SH-SY5Y (cell line): ENCODE data around the gene SNRNP35.

Experiments used
- GATA2 ChIP-seq: IDR thresholded peaks from 2 replicates; pipeline ENCODE4 v1.6.1; 2011; ENCODE audit warnings: mild to moderate bottlenecking, low read depth, low read length
- GATA3 ChIP-seq: IDR thresholded peaks from 2 replicates; pipeline ENCODE4 v1.6.1; 2011; ENCODE audit warnings: low read depth, mild to moderate bottlenecking, low read length, moderate library complexity

SNRNP35 gene, protein sequence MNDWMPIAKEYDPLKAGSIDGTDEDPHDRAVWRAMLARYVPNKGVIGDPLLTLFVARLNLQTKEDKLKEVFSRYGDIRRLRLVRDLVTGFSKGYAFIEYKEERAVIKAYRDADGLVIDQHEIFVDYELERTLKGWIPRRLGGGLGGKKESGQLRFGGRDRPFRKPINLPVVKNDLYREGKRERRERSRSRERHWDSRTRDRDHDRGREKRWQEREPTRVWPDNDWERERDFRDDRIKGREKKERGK

DNA sequence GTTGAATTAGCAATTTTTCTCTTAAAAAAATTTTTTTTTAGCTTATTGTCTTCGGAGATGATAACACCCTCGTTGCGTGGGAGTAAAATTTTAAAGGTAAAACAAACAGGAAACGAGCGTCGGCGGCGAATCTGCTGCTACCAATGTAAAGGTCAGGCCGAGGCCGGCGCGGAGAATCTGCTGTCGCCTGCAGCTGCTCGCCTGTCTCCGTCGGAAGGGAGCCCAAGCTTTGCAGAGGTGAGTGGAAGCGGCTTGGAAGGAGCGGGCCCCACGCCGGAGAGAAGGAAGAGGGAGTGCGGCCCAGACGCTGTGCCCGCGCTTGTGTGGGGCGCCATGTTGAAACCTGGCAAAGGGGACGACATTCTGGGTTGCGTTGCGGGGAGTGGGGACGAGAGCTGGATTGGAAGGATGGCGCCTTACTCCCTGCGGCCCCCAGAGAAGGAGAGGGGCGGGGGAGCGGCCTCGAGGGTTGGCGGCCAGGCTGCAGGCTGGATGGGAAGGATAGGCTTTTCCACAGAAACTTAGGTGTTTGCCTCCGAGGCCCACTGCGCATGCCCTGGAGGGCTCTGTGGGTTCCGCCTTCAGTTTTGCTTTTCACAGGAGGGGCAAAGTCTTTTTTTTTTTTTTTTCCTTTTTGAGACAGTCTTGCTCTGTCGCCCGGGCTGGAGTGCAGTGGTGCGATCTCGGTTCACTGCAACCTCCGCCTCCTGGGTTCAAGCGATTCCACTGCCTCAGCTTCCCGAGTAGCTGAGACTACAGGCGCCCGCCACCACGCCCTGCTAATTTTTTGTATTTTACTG lies at the start of gene SNRNP35:
Gene SNRNP35 (plus strand): TSS at position 160 of the 800 bp plus-strand sequence. CDS start 7,402 bp downstream, outside the sequence.
- TF ChIP-seq GATA2, result no peak
- no peak for TF ChIP-seq GATA3

DNA sequence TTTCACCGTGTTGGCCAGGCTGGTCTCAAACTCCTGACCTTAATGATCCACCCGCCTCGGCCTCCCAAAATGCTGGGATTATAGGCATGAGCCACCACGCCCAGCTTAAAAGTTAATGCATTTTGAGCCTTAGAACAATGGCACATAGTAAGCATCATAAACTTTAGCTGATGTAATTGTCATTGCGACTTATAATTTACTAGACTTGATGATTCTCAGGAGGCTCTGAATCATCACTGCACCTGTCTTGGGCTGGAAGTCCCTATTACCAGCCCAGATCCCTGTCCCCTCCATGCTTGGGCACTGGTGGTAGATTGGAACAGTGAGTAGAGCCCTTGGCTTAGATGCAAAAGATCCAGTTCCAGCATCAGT lies 47.9 kb upstream of the SNRNP35 start:
- no peak for TF ChIP-seq GATA2
- no peak for TF ChIP-seq GATA3

DNA sequence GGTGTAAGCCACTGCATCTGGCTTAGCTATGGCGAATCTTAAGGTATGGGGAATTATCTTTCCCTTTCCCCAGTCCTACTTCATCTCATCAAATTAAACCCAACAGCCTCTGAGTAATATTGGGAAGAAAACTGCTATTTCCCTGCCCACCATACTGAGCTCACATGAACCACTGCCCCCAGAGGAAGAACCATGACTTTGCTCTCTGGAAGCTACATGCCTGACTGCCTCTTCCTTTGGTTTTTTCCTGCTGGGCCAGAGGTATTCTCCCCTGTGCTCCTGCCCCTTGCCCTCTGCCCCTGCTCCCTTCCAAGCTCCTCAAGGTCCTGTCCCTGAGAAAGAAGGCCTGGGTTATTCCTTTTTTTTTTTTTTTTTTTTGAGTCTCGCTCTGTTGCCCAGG lies 36.6 kb upstream of the SNRNP35 start:
- TF ChIP-seq GATA3, result no peak
- no peak for TF ChIP-seq GATA2

DNA sequence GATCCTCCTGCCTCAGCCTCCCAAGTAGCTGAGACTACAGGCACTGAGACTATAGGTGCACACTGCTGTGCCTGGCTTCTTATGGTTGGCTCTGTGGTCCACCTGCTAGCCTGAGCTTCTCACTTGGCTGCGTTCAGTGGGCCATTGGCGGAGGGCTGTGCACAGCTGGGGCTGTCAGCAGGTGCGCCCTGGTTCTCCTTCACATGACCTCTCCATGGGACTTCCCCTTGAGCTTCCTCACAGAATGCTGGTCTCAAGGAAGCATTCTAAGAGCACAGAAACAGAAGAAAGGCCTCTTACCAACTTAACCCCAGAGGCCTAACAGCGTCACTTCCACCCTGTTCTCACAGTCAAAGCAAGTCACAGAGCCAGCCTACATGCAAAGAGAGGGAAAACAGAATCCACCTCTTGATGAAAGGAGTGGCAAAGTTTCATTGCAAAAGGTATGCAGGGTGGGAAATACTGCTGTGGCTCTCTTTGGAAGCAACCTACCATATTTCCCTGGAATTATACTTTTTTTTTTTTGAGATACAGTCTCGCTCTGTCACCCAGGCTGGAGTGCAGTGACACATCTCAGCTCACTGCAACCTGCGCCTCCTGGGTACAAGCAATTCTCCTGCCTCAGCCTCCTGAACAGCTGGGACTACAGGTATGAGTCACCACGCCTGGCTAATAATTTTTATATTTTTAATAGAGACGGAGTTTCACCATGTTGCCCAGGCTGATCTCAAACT lies 30.7 kb upstream of the SNRNP35 start:
- TF ChIP-seq GATA3 (no peak), GATA2 (no peak)

DNA sequence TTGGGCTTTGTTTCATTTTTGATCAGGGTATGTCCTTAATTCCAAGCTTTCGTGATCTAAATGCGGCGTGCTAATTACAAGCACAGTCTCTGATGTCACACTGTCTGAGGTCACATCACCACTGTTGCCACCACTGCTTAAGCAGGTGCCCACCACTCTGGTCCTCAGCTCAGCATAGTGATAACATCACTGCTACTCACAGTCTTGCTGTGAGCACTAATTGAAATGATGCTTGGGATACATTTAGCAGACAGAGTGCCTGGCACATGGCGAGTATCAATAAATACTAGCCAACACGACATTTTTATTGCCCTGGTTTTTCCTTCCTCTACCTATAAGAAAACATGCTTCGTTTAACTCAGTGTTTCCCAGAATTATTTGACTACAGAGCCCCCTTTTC lies 29.3 kb upstream of the SNRNP35 start:
- TF ChIP-seq GATA3, result no peak
- TF ChIP-seq GATA2, result peak; percentile 41; the same call in 1 of the 2 replicates

DNA sequence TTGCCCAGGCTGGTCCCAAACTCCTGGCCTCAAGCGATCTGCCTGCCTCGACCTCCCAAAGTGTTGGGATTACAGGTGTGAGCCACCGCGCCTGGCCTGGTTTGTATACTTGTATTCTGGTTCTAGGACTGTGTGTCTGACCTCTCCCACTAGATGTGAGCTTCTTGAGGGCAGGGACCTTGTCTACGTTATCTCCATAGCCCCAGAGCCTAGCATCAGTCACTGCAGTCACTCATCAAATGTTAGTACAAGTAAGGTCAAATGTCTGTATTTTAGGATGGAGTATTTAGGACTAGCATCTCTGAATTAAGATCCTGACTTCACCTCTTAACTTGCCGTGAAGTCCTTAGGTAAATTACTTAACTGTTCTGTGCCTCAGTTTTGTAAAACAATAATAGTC lies 24.3 kb upstream of the SNRNP35 start:
- no peak for TF ChIP-seq GATA3

DNA sequence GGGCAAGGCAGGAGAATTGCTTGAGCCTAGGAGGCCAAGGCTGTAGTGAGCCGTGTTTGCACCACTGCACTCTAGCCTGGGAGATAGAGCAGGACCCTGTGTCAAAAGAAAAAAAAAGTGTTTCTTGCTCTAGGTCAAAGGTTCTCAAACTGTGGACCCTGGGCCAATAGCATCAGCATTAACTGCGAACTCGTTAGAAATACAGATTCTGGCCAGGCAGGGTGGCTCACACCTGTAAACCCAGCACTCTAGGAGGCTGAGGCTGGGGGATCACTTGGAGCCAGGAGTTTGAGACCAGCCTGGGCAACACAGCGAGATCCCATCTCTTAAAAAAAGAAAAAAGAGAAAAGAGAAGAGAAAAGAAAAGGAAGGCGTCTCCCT lies 22.3 kb upstream of the SNRNP35 start:
- TF ChIP-seq GATA2 (no peak), GATA3 (no peak)

DNA sequence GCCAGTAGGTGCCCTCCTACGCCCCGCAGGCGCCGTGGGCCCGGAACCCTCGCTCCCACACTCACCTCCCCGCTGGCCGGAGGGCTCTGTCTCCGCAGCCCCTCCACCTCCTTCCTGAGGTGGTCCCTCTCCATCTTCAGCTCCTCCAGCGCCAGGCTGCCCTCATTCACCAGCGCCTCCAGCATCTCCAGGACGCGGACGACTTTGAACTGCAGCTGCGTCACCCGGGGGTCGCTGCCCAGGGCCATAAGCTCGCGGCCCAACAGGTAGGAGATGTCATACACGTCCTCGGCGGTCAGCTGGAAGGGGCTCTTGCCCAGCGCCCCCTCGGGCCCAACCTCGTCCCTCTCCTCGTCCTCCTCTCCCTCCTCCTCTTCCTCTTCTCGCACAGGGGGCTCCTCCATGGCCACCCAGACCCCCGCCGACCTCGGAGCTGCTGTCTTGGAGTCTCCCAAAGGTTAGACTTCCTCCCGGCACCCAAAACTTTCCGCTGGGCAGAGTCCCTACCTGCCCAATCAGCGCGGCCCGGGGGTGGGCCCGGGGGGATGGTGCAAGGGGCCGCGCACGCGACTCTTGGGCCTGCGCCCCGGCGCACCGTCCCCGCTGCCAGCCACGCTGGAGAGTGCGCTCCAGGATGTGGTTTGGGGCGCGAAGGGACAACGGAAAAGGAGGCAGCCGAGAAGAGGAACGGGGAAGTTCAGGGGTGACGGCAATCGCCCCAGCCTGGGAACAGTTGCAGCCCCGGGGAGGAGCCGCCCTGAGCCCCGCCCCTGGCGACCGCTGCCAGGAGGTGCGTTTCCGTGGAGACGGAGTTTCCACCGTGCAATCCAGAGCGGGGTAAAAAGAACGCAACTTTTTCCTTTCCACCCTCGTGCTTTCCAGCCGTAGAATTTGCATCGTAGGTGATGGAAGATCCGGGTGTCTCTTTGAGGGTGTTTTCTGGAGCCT lies 21.6 kb upstream of the SNRNP35 start, which contains the start of gene RILPL2:
Gene RILPL2 (minus strand): TSS at position 668 of the 948 bp plus-strand sequence. CDS start 264 bp downstream, at position 404.
- TF ChIP-seq GATA2 (no peak), GATA3 (no peak)

DNA sequence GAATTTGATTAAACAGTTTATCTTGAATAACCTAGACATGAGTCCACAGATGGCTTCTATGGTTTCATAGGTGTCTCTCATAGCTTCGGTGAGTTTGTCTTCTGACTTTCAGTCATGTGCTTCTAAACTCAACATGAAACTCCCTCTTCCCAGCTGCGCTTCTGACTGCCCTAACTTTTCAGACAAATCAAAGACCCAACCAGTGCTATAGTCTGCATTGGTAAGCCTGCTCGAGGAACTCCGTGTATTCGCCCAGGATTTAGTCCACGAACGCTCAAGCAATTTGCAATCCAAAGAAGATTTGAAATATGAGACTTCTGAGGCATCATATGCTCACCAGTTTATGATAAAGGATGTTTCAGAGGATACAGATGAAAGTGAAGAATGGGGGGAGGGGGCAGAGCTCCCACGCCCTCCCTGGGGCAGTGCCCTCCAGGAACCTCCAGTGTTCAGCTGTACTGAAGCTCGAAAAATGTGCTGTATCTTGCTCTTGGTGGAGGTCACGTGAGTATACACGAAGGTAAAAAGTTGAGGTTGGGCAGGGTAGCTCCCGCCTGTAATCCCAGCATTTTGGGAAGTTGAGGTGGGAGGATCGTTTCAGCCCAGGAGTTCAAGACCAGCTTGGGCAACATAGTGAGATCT lies 16.3 kb upstream of the SNRNP35 start:
- no peak for TF ChIP-seq GATA2
- TF ChIP-seq GATA3, result no peak

DNA sequence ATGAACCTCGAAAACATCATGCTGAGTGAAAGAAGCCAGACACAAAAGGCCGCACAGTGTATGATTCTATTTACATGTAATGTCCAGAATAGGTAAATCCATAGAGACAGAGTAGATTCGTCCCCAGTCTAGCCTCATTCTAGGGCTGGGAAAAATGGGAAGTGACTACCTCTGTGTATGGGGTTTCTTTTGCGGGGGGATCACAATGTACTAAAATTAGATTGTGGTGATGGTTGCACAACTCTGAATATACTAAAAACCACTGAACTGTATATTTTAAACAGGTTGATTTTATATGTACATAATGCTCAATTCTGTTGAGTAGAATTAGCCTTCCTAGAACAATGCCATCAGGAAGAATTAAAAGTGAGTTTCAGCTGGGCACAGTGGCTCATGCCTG lies 15.2 kb upstream of the SNRNP35 start:
- TF ChIP-seq GATA2 (no peak), GATA3 (no peak)

DNA sequence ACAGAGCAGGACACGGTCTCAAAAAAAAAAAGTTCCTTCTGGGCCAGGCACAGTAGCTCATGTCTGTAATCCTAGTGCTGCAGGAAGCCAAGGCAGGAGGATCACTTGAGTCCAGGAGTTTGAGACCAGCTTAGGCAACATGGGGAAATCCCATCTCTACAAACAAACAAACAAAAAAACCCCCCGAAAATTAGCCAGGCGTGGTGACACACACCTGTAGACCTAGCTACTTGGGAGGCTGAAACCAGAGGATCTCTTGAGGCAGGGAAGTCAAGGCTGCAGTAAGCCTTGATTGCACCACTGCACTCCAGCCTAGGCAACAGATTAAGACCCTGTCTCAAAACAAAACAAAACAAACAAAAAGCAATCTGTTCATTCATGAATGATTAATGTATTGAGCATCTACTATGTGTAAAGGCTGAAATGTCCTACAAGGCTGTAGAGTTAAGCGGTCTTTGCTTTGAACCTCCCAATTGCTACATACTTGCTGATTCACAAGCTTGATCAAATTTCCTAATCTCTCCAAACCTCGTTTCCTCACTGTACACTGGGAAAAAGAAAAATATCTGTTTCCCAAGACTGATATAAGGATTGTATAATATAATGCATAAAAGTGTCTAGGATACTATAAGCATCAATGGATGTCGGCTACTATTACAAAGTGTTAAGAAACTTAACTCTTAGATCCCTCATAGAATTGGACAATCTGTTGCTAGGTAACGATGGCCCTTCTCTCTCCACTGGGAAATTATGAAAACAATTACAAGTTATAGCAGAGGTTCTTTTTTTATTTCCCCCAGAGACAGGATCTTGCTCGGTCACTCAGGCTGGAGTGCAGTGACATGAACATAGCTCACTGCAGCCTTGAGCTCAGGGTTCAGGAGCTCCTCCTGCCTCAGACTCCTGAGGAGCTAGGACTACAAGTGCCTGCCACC lies 13.6 kb upstream of the SNRNP35 start:
- TF ChIP-seq GATA2 (no peak), GATA3 (no peak)

DNA sequence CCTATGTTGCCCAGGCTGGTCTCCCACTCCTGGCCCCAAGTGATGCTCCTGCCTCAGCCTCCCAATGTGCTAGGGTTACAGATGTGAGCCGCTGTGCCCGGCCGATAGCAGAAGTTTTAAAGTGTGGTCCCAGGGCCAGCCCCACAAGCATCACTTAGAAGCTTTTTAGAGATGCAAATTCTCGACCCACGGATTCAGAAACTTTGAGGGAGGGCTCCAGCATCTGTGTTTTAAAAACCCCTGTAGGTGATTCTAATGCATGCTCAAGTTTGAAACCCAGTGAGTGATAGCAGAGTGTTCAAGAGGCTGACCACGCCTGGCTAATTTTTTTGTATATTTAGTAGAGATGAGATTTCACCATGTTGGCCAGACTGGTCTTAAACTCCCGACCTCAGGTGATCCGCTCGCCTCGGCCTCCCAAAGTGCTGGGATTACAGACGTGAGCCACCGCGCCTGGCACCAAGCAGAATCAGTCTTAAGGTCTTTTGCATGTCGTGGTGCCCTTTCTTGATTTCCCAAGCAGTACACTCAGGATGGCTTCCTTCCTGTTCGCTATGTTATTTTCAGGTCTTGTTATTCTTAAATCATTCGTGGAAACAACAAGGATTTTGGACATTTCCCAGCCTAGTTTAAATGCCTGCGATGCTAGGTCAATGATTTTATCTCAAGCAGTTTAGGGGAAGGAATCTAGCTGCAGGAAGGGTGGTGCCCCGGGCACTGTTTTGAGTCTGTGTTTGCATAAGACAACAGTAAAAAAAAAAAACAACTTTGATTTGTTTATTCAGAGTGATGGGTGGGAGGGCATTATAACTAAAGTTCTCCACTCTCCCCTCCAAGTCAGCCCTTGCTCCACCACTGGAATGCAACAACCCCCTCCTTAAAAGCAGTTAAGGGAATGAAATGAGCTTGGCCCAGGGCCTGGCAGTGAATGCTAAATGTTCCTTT lies 12.3 kb upstream of the SNRNP35 start:
- no peak for TF ChIP-seq GATA2
- TF ChIP-seq GATA3, result no peak
